ENCODE measurements around the gene SIX2.

GRCh38 chr2:45053966-45054365 is 44.7 kb upstream of the SIX2 start:
- TF ChIP-seq FOXK2 (IDR thresholded peaks at IDR 0.05) (no peak), BHLHE40 (IDR thresholded peaks at IDR 0.05; ENCODE audit: borderline replicate concordance) (no peak), ZNF384 (IDR thresholded peaks at IDR 0.05) (no peak), SUZ12 (IDR thresholded peaks at IDR 0.05) (no peak), ARNT (IDR thresholded peaks at IDR 0.05) (no peak), SP1 (IDR thresholded peaks at IDR 0.05) (no peak)

Data from HEK293T (cell line).